ENCODE data around the gene RIPK3.
A peak's percentile ranks its signal among the peaks of the same experiment; 100 is the strongest.

RIPK3 gene

DNA sequence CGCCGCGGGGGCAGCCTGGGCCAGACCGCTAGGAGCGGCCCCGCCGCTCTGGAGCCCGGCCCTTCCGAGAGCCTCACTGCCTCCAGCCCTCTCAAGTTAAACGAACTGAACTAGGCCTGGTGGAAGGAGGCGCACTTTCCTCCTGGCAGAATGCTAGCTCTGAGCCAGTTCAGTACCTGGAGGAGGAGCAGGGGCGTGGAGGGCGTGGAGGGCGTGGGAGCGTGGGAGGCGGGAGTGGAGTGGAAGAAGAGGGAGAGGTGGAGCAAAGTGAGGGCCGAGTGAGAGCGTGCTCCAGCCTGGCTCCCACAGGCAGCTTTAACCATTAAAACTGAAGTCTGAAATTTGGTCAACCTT is 23.2 kb downstream of the RIPK3 start:
- no peak for DNase-seq

DNA sequence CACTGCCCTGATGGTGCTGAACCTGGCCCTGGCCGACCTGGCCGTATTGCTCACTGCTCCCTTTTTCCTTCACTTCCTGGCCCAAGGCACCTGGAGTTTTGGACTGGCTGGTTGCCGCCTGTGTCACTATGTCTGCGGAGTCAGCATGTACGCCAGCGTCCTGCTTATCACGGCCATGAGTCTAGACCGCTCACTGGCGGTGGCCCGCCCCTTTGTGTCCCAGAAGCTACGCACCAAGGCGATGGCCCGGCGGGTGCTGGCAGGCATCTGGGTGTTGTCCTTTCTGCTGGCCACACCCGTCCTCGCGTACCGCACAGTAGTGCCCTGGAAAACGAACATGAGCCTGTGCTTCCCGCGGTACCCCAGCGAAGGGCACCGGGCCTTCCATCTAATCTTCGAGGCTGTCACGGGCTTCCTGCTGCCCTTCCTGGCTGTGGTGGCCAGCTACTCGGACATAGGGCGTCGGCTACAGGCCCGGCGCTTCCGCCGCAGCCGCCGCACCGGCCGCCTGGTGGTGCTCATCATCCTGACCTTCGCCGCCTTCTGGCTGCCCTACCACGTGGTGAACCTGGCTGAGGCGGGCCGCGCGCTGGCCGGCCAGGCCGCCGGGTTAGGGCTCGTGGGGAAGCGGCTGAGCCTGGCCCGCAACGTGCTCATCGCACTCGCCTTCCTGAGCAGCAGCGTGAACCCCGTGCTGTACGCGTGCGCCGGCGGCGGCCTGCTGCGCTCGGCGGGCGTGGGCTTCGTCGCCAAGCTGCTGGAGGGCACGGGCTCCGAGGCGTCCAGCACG is 23.8 kb downstream of the RIPK3 start:
- DNase-seq = no peak

DNA sequence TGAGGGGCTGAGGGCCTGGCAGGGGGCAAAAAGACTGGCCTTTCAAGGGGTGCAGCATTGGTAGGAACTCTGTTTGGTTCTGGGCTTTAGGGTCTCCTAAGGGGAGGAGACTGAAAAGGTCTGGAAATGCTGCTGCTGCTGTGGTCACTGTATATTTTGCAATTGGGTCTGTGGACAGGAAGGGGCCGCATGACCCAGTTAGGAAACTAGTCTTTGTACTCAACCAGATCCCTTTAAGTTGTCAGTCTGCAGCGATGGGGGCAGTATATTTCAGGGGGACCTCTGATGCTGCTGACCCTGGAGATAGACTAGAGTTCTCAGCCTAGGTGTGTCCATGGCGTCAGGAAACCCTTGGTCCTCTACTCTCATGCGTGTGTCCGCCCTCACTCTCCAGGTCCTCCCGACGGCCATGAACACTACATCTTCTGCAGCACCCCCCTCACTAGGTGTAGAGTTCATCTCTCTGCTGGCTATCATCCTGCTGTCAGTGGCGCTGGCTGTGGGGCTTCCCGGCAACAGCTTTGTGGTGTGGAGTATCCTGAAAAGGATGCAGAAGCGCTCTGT is 24.5 kb downstream of the RIPK3 start:
- no peak for DNase-seq

DNA sequence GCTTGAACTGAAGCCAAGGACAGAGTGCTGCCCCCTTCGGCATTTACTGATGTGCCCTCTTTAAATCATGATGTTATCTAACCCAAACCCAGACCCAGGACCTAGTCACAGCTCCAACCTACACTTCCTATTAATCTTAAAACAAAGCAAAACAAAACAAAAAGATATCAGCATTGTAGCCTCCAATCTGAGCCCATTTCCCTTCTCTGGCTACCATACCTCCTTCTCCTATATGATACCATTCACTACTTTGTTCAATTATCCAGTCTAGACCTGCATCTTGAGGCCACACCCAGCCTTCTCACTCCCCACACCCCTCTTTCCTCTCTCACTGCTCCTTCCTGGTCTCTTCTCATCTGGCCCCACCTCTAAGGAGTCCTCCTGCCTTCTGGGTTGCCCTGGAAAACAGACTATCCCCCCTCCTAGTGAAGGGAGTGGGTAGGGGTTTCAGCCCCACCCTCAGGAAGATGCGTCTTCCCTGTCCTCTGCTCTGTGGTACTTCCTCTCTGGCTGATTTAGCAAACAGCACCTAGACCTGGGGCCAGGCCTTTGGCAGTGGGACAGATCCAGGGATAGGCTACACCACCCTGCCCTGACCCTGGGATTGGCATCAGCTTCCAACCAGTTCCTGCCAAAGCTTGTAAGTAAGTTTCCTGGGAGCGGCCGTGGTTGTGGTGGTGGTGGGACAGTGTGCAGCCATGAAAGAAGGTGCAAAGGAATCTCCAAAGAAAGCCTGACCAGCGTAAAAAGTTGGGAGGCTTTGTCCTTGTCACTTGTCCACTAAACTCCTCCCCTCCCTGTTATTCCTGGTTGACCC is 25.2 kb downstream of the RIPK3 start:
- no peak for DNase-seq

DNA sequence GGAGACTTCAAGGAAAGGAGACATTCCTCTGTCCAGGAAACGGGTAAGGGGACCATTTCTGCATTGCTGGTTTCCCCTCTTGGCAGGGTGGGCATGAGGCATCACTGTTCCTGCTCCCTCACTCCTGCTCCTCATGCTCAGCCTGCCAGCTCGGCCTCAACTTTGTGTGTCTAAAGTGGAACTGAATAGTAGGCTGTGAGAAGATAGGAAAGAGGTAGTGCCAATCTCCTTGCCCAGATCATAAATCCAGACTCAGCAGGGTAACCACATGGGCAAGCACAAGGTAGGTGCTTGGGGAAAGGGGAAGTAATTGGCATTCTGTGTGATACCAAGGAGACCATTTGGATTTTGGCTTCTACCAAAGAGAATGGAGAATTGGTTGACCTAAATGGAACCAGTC is 25.9 kb downstream of the RIPK3 start:
- no peak for DNase-seq

DNA sequence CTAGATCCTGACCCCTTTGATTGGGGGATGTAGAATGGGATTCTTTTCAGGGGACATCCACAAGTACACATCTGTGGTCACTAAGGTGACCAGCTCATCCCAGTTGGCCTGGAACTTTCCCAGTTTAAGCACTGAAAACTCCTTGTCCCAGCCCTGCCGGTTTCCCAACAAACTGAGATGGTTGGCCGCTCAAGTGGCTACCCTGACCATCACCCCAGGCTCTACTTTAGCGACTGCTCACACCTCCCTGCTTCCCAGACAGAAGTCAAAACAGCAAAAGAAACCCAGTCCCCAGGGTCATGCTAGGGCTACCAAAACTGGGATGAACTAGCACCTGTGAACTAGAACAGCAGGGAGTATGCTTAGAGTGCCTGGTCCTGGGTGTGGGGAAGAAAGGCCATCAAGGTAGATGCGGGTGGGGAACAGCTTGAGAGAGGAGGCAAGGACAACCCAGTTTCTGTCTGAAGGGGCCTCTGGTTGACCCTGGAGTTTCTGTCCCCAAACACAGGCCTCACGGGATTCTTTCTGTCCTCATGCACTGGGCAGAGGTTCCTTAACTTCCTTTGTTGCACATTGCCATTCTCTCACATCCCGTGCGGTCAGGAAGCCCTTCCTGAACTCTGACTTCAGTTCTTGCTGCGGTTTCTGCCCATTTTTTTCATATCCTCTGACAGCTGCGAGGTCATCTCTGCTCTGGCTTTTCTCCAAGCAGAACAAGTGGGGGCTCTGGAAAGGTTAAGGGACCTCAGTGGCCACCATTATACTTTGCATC is 26.9 kb downstream of the RIPK3 start:
- no peak for DNase-seq

DNA sequence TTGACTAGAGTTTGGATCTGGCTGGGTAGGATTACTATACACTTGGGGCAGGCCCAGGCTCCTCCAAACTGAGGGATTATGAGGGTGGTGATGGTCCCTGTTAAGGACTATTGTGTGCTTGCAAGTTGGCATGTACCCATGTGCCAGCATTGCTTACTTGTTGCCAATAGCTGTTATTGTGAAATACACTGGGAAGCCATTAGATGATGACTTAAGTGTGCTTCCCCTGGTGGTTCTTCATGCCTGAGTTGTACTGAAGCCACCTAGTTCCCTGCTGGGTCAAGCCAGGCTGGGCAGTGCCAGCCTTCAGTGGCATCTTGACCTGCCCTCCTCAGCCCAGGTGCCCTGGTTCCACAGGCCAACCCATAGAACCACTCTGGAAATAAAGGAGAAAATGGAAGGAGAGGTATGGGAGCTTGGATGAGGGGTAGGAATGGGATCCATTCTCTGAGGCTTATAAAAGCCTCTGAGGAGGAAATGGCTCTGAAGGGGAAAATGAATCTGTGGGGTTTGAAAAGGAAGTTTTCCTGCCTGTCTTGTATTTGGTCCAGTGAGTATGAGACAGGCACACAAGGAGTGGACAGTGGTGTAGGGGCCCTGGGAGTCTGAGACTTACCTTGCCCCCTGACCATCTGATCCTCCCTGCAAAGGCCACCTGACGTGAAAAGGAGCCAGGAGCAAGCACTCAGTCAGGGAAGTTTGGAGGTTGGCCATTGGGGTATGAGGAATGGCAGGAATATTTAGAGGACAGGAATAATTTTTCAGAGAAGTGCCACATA is 27.8 kb downstream of the RIPK3 start:
- DNase-seq = no peak

DNA sequence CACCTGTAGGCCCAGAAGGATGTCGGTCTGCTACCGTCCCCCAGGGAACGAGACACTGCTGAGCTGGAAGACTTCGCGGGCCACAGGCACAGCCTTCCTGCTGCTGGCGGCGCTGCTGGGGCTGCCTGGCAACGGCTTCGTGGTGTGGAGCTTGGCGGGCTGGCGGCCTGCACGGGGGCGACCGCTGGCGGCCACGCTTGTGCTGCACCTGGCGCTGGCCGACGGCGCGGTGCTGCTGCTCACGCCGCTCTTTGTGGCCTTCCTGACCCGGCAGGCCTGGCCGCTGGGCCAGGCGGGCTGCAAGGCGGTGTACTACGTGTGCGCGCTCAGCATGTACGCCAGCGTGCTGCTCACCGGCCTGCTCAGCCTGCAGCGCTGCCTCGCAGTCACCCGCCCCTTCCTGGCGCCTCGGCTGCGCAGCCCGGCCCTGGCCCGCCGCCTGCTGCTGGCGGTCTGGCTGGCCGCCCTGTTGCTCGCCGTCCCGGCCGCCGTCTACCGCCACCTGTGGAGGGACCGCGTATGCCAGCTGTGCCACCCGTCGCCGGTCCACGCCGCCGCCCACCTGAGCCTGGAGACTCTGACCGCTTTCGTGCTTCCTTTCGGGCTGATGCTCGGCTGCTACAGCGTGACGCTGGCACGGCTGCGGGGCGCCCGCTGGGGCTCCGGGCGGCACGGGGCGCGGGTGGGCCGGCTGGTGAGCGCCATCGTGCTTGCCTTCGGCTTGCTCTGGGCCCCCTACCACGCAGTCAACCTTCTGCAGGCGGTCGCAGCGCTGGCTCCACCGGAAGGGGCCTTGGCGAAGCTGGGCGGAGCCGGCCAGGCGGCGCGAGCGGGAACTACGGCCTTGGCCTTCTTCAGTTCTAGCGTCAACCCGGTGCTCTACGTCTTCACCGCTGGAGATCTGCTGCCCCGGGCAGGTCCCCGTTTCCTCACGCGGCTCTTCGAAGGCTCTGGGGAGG is 28.9 kb downstream of the RIPK3 start, which contains the start of gene LTB4R:
Gene LTB4R, plus strand, starts transcription at position 857 of the 959 bp plus-strand sequence. CDS start 4,150 bp downstream, outside the sequence.
- peak; percentile 65 for DNase-seq

DNA sequence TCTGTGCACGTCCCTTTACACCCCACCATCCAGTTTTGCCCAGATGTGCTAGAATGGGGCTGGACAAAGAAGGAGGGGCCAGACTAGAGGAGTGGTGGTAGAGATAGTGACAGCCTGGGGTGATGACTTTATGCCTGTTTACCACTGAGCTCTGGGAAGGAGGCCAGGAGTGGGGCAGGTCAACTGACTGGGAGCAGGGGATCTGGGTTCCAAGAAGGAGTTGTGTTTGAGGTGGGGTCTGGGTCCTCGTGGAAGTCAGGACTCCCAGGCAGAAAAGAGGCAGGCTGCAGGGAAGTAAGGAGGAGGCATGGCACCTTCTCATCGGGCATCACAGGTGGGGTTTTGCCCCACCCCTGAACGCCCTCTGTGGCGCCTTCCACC is 29.5 kb downstream of the RIPK3 start:
- no peak for DNase-seq

DNA sequence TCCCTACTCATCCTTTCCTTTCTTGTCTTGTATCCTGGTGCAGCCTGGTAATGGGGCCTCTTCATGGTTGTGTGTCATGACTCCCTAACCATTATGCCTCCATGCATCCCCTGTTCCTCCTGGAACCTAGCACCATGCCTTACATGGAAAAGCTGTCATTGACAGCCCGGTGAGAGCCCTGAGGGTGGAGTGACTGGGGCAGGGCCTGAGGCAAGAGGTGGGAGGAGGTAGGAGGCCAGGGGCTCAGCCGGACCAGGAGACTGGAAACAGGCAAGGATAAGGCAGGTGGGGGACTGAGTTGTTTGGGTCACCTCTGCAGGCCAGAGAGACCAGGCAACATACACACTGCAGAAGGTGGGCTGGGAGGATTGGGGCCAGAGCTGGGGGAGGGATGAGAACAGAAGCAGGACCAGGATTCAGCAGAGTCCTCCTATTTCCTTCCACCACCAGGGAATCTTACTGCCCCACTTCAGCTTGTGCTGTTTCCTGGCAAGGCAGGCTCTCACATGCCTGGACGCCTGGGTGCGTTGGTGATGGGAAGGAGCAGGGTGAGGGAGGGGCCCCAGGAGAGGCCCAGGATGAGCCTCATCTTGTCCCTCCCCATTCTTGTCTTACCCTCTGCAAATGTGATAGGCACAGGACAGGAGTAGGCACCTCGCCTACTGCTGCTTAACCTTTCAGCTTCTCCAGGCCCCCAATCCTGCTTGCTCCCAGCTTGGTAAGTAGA is 30.1 kb downstream of the RIPK3 start, which contains the start of gene LTB4R2:
Gene LTB4R2, plus strand, starts transcription at position 603 of the 727 bp plus-strand sequence. CDS start 525 bp downstream, outside the sequence.
- no peak for DNase-seq

DNA sequence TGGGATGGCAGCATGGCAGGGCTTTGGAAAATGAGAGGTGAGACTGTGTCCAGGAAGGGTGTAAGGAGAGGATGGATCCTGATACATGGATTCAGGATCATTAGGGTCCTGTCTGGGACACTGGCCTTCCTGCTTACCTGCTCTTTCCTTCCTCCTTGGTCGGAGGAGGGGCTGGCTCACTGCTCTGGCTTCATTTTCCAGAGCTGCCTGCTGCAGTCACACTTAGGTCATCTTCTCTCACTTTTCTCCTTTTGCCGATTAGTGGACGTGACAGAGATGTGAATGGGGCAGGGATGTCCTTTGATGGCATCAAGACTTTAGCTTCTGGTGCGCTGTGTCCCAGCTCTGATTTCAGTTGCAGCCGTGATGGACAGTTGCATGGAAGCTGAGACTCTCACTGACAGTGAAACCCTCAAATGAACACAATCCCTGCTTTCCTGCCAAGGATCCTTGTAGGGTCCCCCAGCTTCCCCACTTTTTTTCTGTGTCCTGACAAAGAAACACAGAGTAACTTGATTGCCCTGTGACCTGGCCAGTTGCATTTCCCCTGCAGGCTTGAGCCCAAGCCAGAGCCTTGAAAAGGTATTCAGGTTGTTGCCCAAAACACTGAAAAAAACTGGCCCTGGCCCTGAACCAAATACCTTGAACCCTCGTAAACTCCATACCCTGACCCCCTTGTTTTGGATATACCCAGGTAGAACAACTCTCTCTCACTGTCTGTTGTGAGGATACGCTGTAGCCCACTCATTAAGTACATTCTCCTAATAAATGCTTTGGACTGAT is 31.3 kb downstream of the RIPK3 start:
- DNase-seq = no peak

DNA sequence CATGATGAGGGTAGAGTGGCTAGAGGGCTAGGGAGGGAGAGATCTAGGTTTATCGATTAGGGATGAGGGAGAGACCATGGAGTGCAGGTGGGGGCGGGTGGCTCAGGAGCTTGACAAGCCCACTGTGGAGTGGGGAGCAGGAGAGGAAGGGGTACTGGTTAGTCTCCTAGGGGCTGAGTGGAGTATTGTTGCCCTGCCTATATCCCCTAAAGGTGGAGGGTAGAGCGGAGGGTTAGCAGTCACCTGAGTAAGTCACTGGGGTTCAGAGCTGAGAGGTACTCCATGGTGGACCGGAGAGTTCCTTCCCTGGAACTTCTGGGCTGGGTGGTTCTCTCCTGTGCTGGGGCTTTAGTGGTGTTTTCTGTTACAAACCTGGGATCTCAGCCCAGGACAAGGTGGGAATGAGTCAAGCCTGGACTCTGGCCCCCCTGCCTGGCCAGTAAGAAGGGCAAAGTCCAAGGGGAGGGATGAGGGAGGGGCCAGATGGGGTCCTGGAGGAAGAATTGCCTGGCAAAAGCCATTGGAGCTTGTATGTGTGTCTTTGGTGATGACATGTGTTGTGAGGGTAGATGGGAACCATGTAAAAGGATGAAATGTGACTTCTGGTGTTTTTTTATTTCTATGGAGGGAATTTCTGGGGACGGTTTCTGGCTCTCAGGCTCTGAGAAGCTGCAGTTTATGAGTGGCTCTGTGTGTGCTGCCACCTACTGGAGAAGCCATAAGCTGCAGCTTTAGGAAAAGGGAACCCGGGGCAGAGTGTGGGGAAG is 32.0 kb downstream of the RIPK3 start, which contains the start of gene CIDEB:
Gene CIDEB, minus strand, starts transcription at position 403 of the 767 bp plus-strand sequence. Its CDS starts 119 bp downstream, at position 284.
- peak; percentile 54 for DNase-seq

DNA sequence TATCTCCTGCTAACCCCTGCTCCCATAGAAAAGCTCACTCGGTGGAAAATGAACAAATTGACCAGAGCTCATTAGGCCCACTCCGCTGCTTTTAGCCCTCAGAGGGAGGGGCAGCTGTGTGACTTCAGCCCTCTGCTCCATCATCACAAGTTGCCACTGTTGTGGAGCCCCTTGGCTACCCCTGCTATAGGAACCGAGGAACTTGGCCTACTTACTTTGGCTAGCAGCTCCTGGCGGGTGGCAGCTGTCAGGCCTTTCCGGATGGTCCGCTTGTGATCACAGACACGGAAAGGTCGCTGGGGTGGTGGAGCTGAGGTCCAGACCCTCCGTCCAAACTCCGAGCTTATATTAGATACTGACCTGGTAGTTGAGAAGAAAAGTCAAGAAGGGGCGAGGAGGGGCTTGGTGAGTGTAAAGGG is 32.6 kb downstream of the RIPK3 start:
- no peak for DNase-seq

DNA sequence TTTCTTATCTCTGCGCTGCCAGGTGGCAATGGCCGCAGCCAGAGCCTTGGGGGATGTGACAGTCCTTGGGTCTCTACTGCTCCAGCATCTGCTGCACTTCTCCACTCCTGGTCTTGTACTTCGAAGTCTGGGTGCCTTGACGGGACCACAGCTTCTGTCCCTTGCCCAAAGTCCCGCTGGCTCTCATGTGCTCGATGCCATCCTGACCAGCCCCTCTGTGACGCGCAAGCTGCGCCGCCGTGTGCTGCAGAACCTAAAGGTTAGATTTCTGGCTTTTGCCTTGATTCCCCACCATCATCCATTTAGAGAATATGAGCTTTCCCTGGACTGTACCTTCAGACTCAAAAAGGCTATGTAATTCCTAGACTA is 35.8 kb downstream of the RIPK3 start:
- DNase-seq = no peak

DNA sequence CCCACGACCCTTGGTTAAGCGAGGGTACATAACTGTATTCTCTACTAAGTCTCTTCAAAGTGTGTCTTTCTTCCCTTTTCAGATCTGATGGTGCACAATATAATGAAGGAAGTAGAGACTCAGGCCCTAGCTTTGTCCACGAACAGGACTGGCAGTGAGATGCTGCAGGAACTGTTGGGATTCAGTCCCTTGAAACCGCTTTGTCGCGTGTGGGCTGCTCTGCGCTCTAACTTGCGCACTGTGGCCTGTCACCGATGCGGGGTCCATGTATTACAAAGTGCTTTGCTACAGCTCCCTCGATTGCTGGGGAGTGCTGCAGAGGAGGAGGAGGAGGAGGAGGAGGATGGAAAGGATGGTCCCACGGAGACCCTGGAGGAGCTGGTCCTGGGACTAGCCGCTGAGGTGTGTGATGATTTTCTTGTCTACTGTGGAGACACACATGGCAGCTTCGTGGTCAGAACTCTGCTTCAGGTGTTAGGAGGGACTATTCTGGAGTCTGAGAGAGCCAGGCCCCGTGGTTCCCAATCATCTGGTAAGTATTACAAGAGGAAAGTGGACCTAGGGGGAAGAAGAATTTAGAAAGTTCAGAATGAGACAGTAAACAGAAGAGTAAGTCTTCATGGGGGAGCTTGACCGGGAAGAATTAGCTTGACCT is 39.3 kb downstream of the RIPK3 start:
- DNase-seq = no peak

DNA sequence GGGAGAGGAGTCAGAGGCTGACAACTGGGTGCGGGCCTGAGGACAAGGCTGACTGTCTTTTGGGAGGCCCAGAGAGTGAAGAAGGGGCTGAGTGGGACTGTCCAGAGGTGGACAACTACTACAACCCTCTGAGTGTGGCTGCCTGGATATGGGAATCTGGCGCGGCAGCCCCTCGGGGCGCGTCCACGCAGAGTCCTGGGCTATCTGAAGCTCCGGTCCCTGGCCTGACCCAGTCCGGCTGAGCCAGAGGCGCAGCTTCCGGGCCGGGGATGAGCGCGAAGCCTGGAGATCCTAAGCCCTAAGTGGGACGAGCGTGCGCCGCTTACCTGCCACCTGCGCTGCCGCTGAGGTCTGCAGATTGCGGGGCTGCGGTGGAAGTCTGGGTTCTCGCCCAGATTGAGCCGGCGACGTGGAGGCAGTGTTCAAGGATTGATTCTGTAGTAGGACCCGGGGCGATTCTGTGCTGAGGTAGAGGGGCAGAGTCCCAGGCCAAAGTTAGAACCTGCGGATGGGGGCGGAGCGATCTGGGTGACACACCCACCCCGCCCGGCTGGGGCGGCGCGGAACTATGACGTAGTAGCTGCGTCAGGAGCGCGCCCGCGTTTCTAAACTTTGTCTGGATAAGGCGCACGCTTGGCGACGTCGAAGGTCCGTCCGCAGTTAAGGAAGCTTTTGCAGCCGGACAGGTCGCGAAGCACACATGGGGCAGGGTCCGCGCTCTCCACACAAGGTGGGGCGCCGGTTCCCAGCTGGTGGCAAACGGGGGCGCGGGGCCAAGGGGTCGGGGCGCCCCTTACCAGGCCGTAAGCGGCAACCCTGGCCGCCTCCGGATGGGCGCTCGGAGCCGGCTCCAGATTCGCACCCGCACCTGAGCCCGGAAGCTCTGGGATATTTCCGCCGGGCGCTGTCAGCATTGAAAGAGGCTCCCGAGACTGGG is 40.3 kb downstream of the RIPK3 start, which contains the start of the genes DHRS1 and NOP9:
Gene DHRS1, minus strand, starts transcription at position 526 of the 937 bp plus-strand sequence. CDS start 674 bp downstream, outside the sequence.
Gene NOP9, plus strand, starts transcription at position 596 of the 937 bp plus-strand sequence. Its CDS starts 105 bp downstream, at position 701.
- DNase-seq = peak; percentile 95
